22Rv1 (cell line): ENCODE data around the gene DNAJA4.

Experiments used
- ZFX ChIP-seq: fragments of 450-650 bp; IDR thresholded peaks from 2 replicates; pipeline ENCODE4 v1.6.1; 2017; ENCODE audit warnings: antibody characterized with exemption, borderline replicate concordance
- TF ChIP-seq, protein P1 (sequence below): fragments of 450-650 bp; IDR thresholded peaks from 2 replicates; pipeline ENCODE4 v1.5.1; 2017; ENCODE audit warnings: mild to moderate bottlenecking

DNA sequence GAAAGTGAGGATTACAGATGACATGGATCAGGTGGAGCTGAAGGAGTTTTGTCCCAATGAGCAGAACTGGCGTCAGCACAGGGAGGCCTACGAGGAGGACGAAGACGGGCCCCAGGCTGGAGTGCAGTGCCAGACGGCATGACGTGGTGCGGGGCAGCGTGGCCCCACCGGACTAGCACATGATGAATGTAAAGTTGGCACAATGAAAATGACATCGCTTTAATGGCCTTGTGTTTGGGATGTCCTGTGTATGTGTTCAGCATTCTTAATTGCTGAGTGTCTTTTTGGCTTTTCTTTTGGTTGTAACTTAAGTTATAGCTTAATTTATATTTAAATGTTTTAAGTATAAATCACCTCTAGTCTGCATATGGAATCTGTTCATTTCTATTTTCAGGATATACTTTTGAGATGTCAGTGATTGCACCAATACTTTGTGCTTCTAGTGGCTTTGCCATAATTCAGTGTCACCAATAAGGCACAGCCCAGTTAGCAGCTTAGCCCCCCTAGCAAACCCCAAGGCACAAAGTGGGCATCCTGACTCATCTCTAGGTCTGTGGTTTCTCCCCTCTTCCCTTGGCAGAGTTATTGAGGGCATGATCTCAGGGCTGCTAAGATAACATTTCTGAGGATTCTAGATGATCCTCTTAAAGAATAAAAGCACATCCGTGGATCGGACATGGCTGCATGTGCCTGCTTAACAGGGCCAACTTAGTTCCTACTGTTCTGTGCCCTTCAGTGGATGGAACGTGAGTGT is 16.1 kb downstream of the DNAJA4 start:
- TF ChIP-seq, protein P1, sequence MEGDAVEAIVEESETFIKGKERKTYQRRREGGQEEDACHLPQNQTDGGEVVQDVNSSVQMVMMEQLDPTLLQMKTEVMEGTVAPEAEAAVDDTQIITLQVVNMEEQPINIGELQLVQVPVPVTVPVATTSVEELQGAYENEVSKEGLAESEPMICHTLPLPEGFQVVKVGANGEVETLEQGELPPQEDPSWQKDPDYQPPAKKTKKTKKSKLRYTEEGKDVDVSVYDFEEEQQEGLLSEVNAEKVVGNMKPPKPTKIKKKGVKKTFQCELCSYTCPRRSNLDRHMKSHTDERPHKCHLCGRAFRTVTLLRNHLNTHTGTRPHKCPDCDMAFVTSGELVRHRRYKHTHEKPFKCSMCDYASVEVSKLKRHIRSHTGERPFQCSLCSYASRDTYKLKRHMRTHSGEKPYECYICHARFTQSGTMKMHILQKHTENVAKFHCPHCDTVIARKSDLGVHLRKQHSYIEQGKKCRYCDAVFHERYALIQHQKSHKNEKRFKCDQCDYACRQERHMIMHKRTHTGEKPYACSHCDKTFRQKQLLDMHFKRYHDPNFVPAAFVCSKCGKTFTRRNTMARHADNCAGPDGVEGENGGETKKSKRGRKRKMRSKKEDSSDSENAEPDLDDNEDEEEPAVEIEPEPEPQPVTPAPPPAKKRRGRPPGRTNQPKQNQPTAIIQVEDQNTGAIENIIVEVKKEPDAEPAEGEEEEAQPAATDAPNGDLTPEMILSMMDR = no peak
- no peak for TF ChIP-seq ZFX
